Lower leg skin (tissue), 4 donors: ENCODE data around the gene GALNT12. TPM values are rescaled to one million over a fixed set of nuclear protein-coding genes. Genes with fewer than 3 reads are reported as not detected.
A peak's percentile ranks its signal among the peaks of the same experiment; 100 is the strongest.

Experiments
- DNase-seq, 2 donors: peaks; one replicate each; pipeline ENCODE4 v3.0.0-alpha.2; 2019; ENCODE audit warnings: low spot score in 2 of 2
- H3K4me3 ChIP-seq: fragments of 200-600 bp; sonication (generic); 2 replicates; pipeline ENCODE4 v1.5.1; 2017; ENCODE audit warnings: mild to moderate bottlenecking, low read depth; ENCODE audit not compliant: poor library complexity, severe bottlenecking
- POLR2A ChIP-seq, 2 donors: fragments of 450-650 bp; IDR thresholded peaks; one replicate each; pipeline ENCODE4 v1.6.1; 2016 to 2017; ENCODE audit warnings: antibody characterized with exemption in 2 of 2, mild to moderate bottlenecking in 1 of 2, moderate library complexity in 1 of 2
- WGBS, 2 donors: methylation state at CpG; one replicate each; pipeline ENCODE4 v1.1.5; 2018; 5-methylcytosine and 5-hydroxymethylcytosine counted together
- intact Hi-C: fragments of 100-400 bp; cut with DNase I; formaldehyde crosslinking; loops from one replicate; pipeline ENCODE4 v1.15.0; 2023; ENCODE audit warnings: low total_unique reads
- total RNA-seq, 4 donors: library from RNA; depleted of rRNA; stranded (reverse); fragments of >200 nt; gene quantifications; one replicate each; pipeline ENCODE4 v1.1.0, GENCODE V29; 2016
- TF ChIP-seq, protein P1 (sequence below), 3 donors: fragments of 450-650 bp; IDR thresholded peaks; one replicate each; pipeline ENCODE4 v1.5.1; 2016; ENCODE audit warnings: antibody characterized with exemption in 3 of 3, mild to moderate bottlenecking in 3 of 3, moderate library complexity in 2 of 3

The GALNT12 gene
- total RNA-seq, 4 donors from 2014 or later = 4.9 to 8.5 (median 6.4) TPM

DNA sequence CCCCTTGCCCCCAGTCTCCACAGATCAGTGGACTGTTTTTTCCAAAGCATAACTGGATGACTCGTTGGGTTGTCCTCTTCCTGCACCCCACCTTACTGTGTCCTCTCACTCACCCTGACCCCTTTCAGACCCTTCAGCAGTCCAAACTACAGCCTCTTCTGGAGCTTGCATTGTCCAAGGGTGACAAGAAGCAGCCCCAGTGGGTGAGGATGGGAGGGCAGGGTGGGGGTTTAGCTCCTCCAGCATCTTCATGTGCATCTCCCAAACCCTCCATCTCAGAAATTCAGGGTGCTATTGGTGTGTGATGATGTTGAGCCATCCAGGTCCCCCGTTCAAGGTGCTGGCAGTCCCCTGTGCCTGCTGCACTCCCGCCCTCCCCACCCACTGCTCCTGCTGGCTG lies 73.9 kb downstream of the GALNT12 start:
- TF ChIP-seq, protein P1, sequence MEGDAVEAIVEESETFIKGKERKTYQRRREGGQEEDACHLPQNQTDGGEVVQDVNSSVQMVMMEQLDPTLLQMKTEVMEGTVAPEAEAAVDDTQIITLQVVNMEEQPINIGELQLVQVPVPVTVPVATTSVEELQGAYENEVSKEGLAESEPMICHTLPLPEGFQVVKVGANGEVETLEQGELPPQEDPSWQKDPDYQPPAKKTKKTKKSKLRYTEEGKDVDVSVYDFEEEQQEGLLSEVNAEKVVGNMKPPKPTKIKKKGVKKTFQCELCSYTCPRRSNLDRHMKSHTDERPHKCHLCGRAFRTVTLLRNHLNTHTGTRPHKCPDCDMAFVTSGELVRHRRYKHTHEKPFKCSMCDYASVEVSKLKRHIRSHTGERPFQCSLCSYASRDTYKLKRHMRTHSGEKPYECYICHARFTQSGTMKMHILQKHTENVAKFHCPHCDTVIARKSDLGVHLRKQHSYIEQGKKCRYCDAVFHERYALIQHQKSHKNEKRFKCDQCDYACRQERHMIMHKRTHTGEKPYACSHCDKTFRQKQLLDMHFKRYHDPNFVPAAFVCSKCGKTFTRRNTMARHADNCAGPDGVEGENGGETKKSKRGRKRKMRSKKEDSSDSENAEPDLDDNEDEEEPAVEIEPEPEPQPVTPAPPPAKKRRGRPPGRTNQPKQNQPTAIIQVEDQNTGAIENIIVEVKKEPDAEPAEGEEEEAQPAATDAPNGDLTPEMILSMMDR (IDR thresholded peaks at IDR 0.05) = no peak
- no peak for TF ChIP-seq POLR2A (IDR thresholded peaks at IDR 0.05)
- WGBS, 2 donors = 82 to 89% methylated on average over 3 of the region's 3 CpGs
- intact Hi-C loops = no loop called here
- peak in 1 of 2 donors; percentile 31 for DNase-seq
- H3K4me3 ChIP-seq = no peak overlapping the region

DNA sequence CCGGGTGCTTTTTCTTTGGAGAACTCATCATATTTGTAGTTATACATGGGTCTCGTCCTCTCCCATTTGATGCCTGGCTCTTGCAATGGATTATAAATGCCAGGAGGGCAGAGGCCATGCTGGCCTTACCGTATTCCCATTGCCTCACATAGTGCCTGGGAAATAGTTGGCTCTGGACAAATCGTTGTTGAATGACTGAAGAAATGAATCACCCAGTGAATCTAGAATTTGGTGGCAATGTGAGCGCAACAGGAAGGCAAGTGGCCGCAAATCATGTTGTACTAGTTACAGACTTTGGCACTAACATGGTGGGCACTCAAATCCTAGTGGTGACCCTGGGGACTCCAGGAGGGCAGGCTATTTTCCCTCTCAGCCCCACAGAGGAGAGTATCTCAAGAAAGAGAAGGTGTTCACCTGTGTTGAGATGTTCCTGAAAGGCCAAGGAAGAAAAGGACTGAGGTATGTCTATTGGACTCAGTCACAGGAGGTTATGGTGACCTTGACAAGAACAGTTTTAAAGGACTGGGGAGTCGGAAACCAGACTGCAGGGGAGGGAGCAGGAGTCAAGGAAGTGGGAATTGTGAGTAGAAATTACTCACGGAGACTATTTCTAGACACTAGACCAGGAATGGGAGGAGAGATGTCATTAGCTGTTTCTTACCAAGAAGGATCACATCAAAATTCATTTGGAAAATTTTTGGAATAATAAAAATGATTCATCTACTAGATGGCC lies 74.5 kb downstream of the GALNT12 start:
- WGBS, 2 donors = 74 to 76% methylated on average over 8 of the region's 8 CpGs
- H3K4me3 ChIP-seq = no peak overlapping the region
- TF ChIP-seq, protein P1 (IDR thresholded peaks at IDR 0.05) = no peak
- TF ChIP-seq POLR2A (IDR thresholded peaks at IDR 0.05) = no peak
- peak in 1 of 2 donors; percentile 31 for DNase-seq
- intact Hi-C loops = no loop called here

DNA sequence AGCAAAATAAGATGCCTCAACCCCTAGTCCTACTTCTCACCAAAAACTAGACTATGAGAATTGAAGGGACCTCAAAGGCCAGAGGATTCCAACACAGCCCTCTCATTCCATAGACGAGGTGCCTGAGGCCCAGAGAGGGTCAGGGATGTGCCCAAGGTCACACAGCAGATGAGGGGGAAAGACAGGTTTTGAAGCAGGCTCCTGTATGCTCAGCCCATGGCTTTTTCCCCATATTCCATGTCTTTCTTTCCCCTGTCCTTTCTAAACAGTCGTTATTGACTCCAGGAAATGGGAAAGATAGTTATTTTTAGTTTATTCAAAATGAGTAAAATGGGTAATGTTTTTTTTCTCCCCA lies 75.1 kb downstream of the GALNT12 start:
- intact Hi-C loops = no loop called here
- no peak overlapping the region for H3K4me3 ChIP-seq
- WGBS, 2 donors = 36 to 47% methylated on average over 2 of the region's 2 CpGs
- no peak for TF ChIP-seq POLR2A (IDR thresholded peaks at IDR 0.05)
- TF ChIP-seq, protein P1 (IDR thresholded peaks at IDR 0.05) = no peak
- peak in 1 of 2 donors; percentile 28 for DNase-seq

DNA sequence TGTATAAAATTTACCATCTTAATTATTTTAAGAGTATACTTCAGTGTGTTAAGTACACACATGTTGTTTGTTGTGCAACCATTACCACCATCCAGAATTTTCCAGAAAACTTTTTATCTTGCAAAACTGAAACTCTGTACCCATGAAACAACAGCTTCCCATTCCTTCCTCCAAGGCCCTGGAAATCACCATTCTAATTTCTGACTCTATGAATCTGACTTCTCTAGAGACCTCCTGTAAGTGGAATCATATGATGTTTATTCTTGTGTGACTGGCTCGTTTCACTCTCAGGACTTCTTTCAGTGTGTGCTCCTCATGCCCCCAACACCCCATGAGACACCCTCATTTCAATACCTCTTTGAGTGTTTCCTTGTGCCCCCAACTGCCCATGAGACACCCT lies 75.8 kb downstream of the GALNT12 start:
- intact Hi-C loops = no loop called here
- TF ChIP-seq, protein P1 (IDR thresholded peaks at IDR 0.05) = no peak
- no peak for TF ChIP-seq POLR2A (IDR thresholded peaks at IDR 0.05)
- no peak overlapping the region for H3K4me3 ChIP-seq
- WGBS, 2 donors = 33 to 62% methylated on average over 1 of the region's 1 CpG
- DNase-seq = no peak

DNA sequence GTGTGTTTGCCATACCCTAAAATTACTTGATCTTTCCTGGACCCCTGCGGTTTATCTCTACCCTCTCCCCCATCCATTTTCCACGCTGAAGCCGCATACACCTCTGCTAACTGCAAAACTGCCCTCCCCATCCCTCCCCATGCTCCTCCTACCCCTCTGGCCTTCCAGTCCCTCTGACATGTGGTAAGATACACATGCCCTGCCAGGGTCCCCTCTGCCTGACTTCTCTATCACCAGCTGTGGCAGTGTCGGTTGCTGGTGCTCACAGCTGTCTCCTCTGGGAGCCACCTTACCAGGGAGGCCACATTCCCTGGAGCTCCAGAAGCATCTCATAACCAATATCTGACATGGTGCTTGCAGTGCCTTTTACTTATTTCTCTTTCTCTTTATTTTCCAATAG lies 77.4 kb downstream of the GALNT12 start:
- TF ChIP-seq POLR2A (IDR thresholded peaks at IDR 0.05) = no peak
- TF ChIP-seq, protein P1 (IDR thresholded peaks at IDR 0.05) = no peak
- no peak overlapping the region for H3K4me3 ChIP-seq
- intact Hi-C loops = no loop called here
- WGBS, 2 donors = 95 to 96% methylated on average over 4 of the region's 4 CpGs
- peak in 1 of 2 donors; percentile 58 for DNase-seq
